GM13977 (cell line): ENCODE results near the gene CXCL11.

Experiments used
- DNase-seq: peaks from one replicate; pipeline ENCODE4 v3.0.0; 2012; ENCODE audit warnings: low spot score
- CTCF ChIP-seq: IDR thresholded peaks from 2 replicates; pipeline ENCODE4 v1.5.1; 2012; ENCODE audit warnings: mild to moderate bottlenecking, control low read depth; ENCODE audit not compliant: insufficient read depth; ENCODE audit errors: extremely low read depth, missing control alignments
- in situ Hi-C: fragments of 300-500 bp; cut with MboI; formaldehyde crosslinking; loops from one replicate; pipeline ENCODE4 v1.12.0; 2022; ENCODE audit warnings: low sequenced_read_pairs, low pct_unique_long_range_greater_than_20kb, mixed read lengths, inconsistent platforms; ENCODE audit not compliant: unreplicated experiment

CXCL11 gene

GRCh38 chr4:76072760-76073159, 36.9 kb upstream of the CXCL11 start:
- in situ Hi-C loops: loop anchor here (25.0 kb wide), 1 partner anchor 160 kb away; the partner anchor contains the start of gene PPEF2
- TF ChIP-seq CTCF: no peak
- no peak for DNase-seq

GRCh38 chr4:76067652-76068286, 31.9 kb upstream of the CXCL11 start:
- DNase-seq: peak; percentile 71
- in situ Hi-C loops: loop anchor here (5.0 to 25.0 kb wide), 2 partner anchors 70 to 155 kb away; partner anchors contain the start of gene PPEF2
- peak; percentile 86 for TF ChIP-seq CTCF

GRCh38 chr4:76066546-76066945, 30.7 kb upstream of the CXCL11 start:
- TF ChIP-seq CTCF: no peak
- DNase-seq: no peak
- in situ Hi-C loops: loop anchor here (5.0 to 25.0 kb wide), 2 partner anchors 69 to 154 kb away; partner anchors contain the start of gene PPEF2

- TF ChIP-seq CTCF: no peak
- in situ Hi-C loops: loop anchor here (25.0 kb wide), 1 partner anchor 150 kb away; the partner anchor contains the start of gene PPEF2
- DNase-seq: peak; percentile 43
These were observed 26.1 kb upstream of the CXCL11 start for GRCh38 chr4:76061982-76062381.

GRCh38 chr4:76061421-76061820, 25.6 kb upstream of the CXCL11 start:
- in situ Hi-C loops: loop anchor here (25.0 kb wide), 1 partner anchor 149 kb away; the partner anchor contains the start of gene PPEF2
- DNase-seq: no peak
- no peak for TF ChIP-seq CTCF

- DNase-seq: no peak
- in situ Hi-C loops: loop anchor here (25.0 kb wide), 1 partner anchor 148 kb away; the partner anchor contains the start of gene PPEF2
- no peak for TF ChIP-seq CTCF
These were observed 24.6 kb upstream of the CXCL11 start for GRCh38 chr4:76060506-76060905.
